GM21737 (cell line): ENCODE data around the gene HAPLN3.

Source experiments
- ATAC-seq: cut with Tn5 transposase; IDR thresholded peaks from one replicate; pipeline ENCODE4 v1.9.1; 2021; ENCODE audit warnings: mild to moderate bottlenecking, moderate library complexity; ENCODE audit not compliant: unreplicated experiment

Gene HAPLN3

GRCh38 chr15:88832820-88833730 lies 62.3 kb downstream of the HAPLN3 start:
- ATAC-seq, result no peak

- no peak for ATAC-seq
Observed at GRCh38 chr15:88830016-88830415, 65.3 kb downstream of the HAPLN3 start.

GRCh38 chr15:88828791-88829190 lies 66.6 kb downstream of the HAPLN3 start:
- no peak for ATAC-seq
